CD4-positive, alpha-beta T cell treated with Interleukin-6 for 4 hours (primary cell): ENCODE measurements around the gene NTN1.

Experiments
- DNase-seq: peaks from one replicate; pipeline ENCODE4 v3.0.0-alpha.2; 2020; ENCODE audit warnings: mixed read lengths

NTN1 gene

GRCh38 chr17:9006175-9006767 is 15.0 kb upstream of the NTN1 start:
- no peak for DNase-seq

GRCh38 chr17:9007052-9007714 is 14.1 kb upstream of the NTN1 start:
- DNase-seq: no peak

- no peak for DNase-seq
Measured at GRCh38 chr17:9009096-9009495, 12.2 kb upstream of the NTN1 start.

- DNase-seq: no peak
Measured at GRCh38 chr17:9009737-9010136, 11.6 kb upstream of the NTN1 start.

GRCh38 chr17:9011001-9011400 is 10.3 kb upstream of the NTN1 start:
- DNase-seq: no peak

- no peak for DNase-seq
Measured at GRCh38 chr17:9016941-9017552, 4.3 kb upstream of the NTN1 start.

GRCh38 chr17:9018726-9019125 is 2.6 kb upstream of the NTN1 start:
- no peak for DNase-seq

- no peak for DNase-seq
Measured at GRCh38 chr17:9020096-9020823, 1.1 kb upstream of the NTN1 start.

GRCh38 chr17:9020824-9021157 is 519 bp upstream of the NTN1 start:
- no peak for DNase-seq

GRCh38 chr17:9021992-9022572 is 772 bp downstream of the NTN1 start:
- no peak for DNase-seq

- DNase-seq: no peak
Measured at GRCh38 chr17:9022573-9023391, 1.5 kb downstream of the NTN1 start.

GRCh38 chr17:9023392-9024218 is 2.3 kb downstream of the NTN1 start:
- no peak for DNase-seq

- no peak for DNase-seq
Measured at GRCh38 chr17:9024497-9024896, 3.2 kb downstream of the NTN1 start.

- no peak for DNase-seq
Measured at GRCh38 chr17:9026741-9027140, 5.4 kb downstream of the NTN1 start.

- DNase-seq: no peak
Measured at GRCh38 chr17:9028202-9028987, 7.1 kb downstream of the NTN1 start.

GRCh38 chr17:9028988-9029570 is 7.8 kb downstream of the NTN1 start:
- DNase-seq: no peak

GRCh38 chr17:9032151-9032550 is 10.8 kb downstream of the NTN1 start:
- no peak for DNase-seq

GRCh38 chr17:9032583-9032982 is 11.3 kb downstream of the NTN1 start:
- DNase-seq: no peak

- DNase-seq: no peak
Measured at GRCh38 chr17:9035249-9035648, 13.9 kb downstream of the NTN1 start.

- no peak for DNase-seq
Measured at GRCh38 chr17:9036336-9036735, 15.0 kb downstream of the NTN1 start.

GRCh38 chr17:9037736-9038135 is 16.4 kb downstream of the NTN1 start:
- DNase-seq: no peak
